Activated CD4-positive, CD25-positive, alpha-beta regulatory T cell treated with anti-CD3 and anti-CD28 coated beads, Interleukin-2, amount 50 U/mL, for 72 hours (primary cell): ENCODE measurements around the gene KCNH5.

Experiments
- DNase-seq: peaks from one replicate; pipeline ENCODE4 v3.0.0; 2021

Gene KCNH5

DNA sequence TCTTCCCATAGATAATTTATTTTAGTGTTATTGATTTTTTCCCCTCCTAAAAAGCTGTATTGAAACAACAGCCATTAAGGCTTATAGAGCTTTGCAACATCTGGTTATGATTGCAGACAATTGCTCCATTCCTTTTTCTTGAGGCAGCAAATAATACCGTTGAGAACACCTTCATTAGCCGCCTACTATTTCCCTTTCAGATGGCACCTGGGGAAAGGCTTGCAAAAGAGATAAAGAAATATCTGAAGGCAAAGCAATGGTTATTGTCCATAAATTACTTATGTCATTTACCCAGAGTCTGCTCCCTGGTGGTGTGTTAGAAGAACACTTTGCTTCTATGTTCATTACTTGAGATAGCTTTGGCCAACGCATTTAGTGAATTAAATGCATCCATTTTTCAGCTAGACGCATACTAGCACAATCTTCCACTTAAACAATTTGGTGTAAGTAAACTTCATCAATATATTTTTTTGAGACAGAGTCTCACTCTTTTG lies 377.8 kb downstream of the KCNH5 start:
- no peak for DNase-seq

DNA sequence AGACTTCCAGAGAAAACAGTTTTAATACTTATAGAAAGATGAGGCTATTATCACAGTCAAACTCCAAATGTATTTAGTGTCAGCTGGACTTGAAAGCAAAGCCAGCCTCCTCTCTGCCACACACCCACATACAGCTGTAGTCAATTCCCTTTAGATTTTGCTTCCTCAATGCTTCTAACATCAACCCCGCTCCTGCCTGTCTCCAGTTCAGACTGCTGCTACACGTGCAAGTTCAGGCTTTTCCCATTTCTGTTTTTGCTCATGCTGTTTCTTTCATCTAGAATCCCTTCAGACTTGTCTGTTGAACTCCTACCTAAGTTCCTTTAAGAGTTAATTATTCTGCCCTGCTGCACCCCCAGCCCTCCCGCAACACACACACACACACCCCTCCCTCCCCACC lies 380.0 kb downstream of the KCNH5 start:
- no peak for DNase-seq

DNA sequence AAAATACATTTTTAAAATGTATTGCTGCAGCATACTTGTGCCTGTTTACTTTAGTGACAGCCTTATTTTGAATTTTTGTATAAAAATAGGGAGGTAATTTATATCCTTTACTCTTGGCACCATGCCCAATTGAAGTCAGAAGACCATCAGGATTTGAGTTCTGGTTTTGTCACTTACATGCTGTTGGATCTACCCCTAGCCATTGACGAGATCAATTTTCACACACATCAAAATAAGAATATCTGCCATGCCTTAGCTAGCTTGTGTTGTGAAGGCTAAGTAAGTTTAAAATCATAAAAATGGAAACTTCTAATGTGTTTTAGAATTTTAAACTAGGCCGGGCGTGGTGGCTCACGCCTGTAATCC lies 381.8 kb downstream of the KCNH5 start:
- DNase-seq: no peak

- no peak for DNase-seq
These were observed 382.3 kb downstream of the KCNH5 start for GRCh38 chr14:62662811-62663455.

DNA sequence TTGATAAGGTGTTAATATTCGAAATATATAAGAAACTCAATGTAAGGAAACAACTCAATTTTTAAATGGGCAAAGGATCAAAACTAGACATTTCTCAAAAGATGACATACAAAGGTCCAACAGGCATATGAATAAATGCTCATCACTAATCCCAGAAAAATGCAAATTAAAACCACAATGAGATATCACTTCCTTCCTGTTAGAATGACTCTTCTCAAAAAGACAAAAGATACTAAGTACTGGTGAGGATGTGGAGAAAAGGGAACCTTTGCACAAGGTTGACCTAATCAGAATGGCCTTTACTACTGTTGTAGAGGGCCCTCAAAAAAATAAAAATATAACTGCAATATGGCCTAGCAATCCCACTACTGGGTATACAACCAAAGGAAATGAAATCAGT lies 383.4 kb downstream of the KCNH5 start:
- no peak for DNase-seq

- no peak for DNase-seq
These were observed 386.6 kb downstream of the KCNH5 start for GRCh38 chr14:62658631-62659030.

- DNase-seq: no peak
These were observed 387.9 kb downstream of the KCNH5 start for GRCh38 chr14:62657376-62657775.

DNA sequence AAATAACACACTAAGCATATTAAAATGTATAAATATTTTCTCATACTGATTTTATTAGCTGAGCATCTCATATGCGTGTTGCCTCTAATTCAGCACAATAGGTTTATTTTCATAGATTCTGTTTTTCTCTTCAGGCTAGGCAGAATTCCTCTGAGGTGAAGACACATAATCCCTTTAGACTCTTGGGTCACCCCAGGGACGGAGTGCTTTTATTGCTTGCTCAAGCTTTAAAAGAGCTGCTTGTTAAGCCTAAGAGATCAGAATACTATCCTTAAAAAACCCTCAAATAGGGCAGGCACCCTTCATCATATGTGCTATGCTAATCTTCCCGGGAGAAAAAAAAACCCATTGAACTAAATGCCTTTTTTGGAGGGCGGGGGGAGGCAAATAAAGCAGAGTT lies 390.1 kb downstream of the KCNH5 start:
- DNase-seq: no peak

- no peak for DNase-seq
These were observed 390.6 kb downstream of the KCNH5 start for GRCh38 chr14:62654641-62655040.
